ENCODE measurements around the gene DCLRE1C. TPM values are rescaled to one million over a fixed set of nuclear protein-coding genes. Genes with fewer than 3 reads are reported as not detected.
A peak's percentile ranks its signal among the peaks of the same experiment; 100 is the strongest.

Gene DCLRE1C
- total RNA-seq, 1 donor from 2014 or later, result 13.5 TPM

- DNase-seq (ENCODE audit: extremely low spot score in 2 of 2), result no peak
- intact Hi-C loops (cut with DNase I), result no loop called here
- no peaks in the 10 kb centered on the region for H3K27me3 ChIP-seq
- H3K36me3 ChIP-seq, result peaks cover 0 to 29% of the 10 kb centered on the region in 2 donors
- no peak overlapping the region for H3K27ac ChIP-seq
- TF ChIP-seq POLR2A (IDR thresholded peaks at IDR 0.05), result no peak
- TF ChIP-seq POLR2AphosphoS5 (IDR thresholded peaks at IDR 0.05; ENCODE audit: insufficient read depth in 1 of 2, low read depth in 1 of 2), result no peak
- no peak for TF ChIP-seq CTCF (IDR thresholded peaks at IDR 0.05)
- H3K4me3 ChIP-seq, result no peak overlapping the region
- no peaks in the 10 kb centered on the region for H3K9me3 ChIP-seq
- H3K4me1 ChIP-seq, result no peaks in the 10 kb centered on the region
Observed at GRCh38 chr10:14906765-14907164, 47.1 kb downstream of the DCLRE1C start.

GRCh38 chr10:14905890-14906289 is 48.0 kb downstream of the DCLRE1C start:
- H3K27ac ChIP-seq, result no peak overlapping the region
- TF ChIP-seq POLR2AphosphoS5 (IDR thresholded peaks at IDR 0.05; ENCODE audit: insufficient read depth in 1 of 2, low read depth in 1 of 2) (no peak), POLR2A (IDR thresholded peaks at IDR 0.05) (no peak), CTCF (IDR thresholded peaks at IDR 0.05) (no peak)
- H3K36me3 ChIP-seq, result peaks cover 0 to 36% of the 10 kb centered on the region in 2 donors
- intact Hi-C loops (cut with DNase I), result no loop called here
- H3K9me3 ChIP-seq, result no peaks in the 10 kb centered on the region
- H3K4me3 ChIP-seq, result no peak overlapping the region
- H3K27me3 ChIP-seq, result no peaks in the 10 kb centered on the region
- DNase-seq (ENCODE audit: extremely low spot score in 2 of 2), result no peak
- no peaks in the 10 kb centered on the region for H3K4me1 ChIP-seq

GRCh38 chr10:14904864-14905263 is 49.0 kb downstream of the DCLRE1C start:
- DNase-seq (ENCODE audit: extremely low spot score in 2 of 2), result no peak
- Histone ChIP-seq H3K4me3 (no peak overlapping the region), H3K27me3 (no peaks in the 10 kb centered on the region), H3K27ac (no peak overlapping the region), H3K9me3 (no peaks in the 10 kb centered on the region), H3K36me3 (peaks cover 0 to 36% of the 10 kb centered on the region in 2 donors), H3K4me1 (no peaks in the 10 kb centered on the region)
- TF ChIP-seq POLR2A (IDR thresholded peaks at IDR 0.05), result no peak
- no peak for TF ChIP-seq CTCF (IDR thresholded peaks at IDR 0.05)
- TF ChIP-seq POLR2AphosphoS5 (IDR thresholded peaks at IDR 0.05; ENCODE audit: insufficient read depth in 1 of 2, low read depth in 1 of 2), result no peak
- intact Hi-C loops (cut with DNase I), result no loop called here

GRCh38 chr10:14904316-14904732 is 49.6 kb downstream of the DCLRE1C start:
- no peaks in the 10 kb centered on the region for H3K27me3 ChIP-seq
- no peak overlapping the region for H3K27ac ChIP-seq
- H3K9me3 ChIP-seq, result no peaks in the 10 kb centered on the region
- no peak for TF ChIP-seq POLR2AphosphoS5 (IDR thresholded peaks at IDR 0.05; ENCODE audit: insufficient read depth in 1 of 2, low read depth in 1 of 2)
- TF ChIP-seq CTCF (IDR thresholded peaks at IDR 0.05), result peak in 1 of 3 experiments; percentile 31
- intact Hi-C loops (cut with DNase I), result no loop called here
- no peak overlapping the region for H3K4me3 ChIP-seq
- no peaks in the 10 kb centered on the region for H3K4me1 ChIP-seq
- peaks cover 0 to 40% of the 10 kb centered on the region in 2 donors for H3K36me3 ChIP-seq
- no peak for DNase-seq (ENCODE audit: extremely low spot score in 2 of 2)

- no peaks in the 10 kb centered on the region for H3K27me3 ChIP-seq
- H3K9me3 ChIP-seq, result no peaks in the 10 kb centered on the region
- DNase-seq (ENCODE audit: extremely low spot score in 2 of 2), result no peak
- H3K27ac ChIP-seq, result no peak overlapping the region
- no peaks in the 10 kb centered on the region for H3K4me1 ChIP-seq
- no peak overlapping the region for H3K4me3 ChIP-seq
- intact Hi-C loops (cut with DNase I), result no loop called here
- no peaks in the 10 kb centered on the region for H3K36me3 ChIP-seq
- TF ChIP-seq CTCF (IDR thresholded peaks at IDR 0.05) (no peak), POLR2A (IDR thresholded peaks at IDR 0.05) (no peak), POLR2AphosphoS5 (IDR thresholded peaks at IDR 0.05; ENCODE audit: insufficient read depth in 1 of 2, low read depth in 1 of 2) (no peak)
Observed at GRCh38 chr10:14891151-14891550, 62.7 kb downstream of the DCLRE1C start.
